A673 (cell line): ENCODE results near the gene TBC1D4.

Source experiments
- CTCF ChIP-seq: fragments of 300-800, 200-600 bp; sonication (generic); conservative IDR thresholded peaks from 2 replicates; pipeline ENCODE4 v1.5.1; 2017; ENCODE audit warnings: low read depth, mild to moderate bottlenecking, antibody characterized with exemption, low read length, moderate library complexity, mixed read lengths
- EZH2 ChIP-seq: fragments of 200-600 bp; sonication (generic); IDR thresholded peaks from 2 replicates; pipeline ENCODE4 v1.6.1; 2017; ENCODE audit warnings: borderline replicate concordance, low read depth, mild to moderate bottlenecking, mixed read lengths, antibody characterized with exemption, low read length; ENCODE audit not compliant: poor library complexity, severe bottlenecking

- no peak for TF ChIP-seq CTCF
- no peak for TF ChIP-seq EZH2
These were observed 108.8 kb downstream of the TBC1D4 start for GRCh38 chr13:75372923-75373841.
